BLaER1 (cell line): Measurements from ENCODE around the gene RBFA.
"Not testable (repeated sequence)": the region's sequence is repeated elsewhere in the genome, so short reads cannot be mapped to it uniquely, and the experiment has no call there.

Source experiments
- H3K27ac ChIP-seq: shearing (Covaris generic); formaldehyde crosslinking; 2 replicates; pipeline ENCODE4 v1.8.1; 2022
- H3K27me3 ChIP-seq: shearing (Covaris generic); formaldehyde crosslinking; 2 replicates; pipeline ENCODE4 v1.8.1; 2022
- H3K36me3 ChIP-seq: shearing (Covaris generic); formaldehyde crosslinking; 2 replicates; pipeline ENCODE4 v1.8.1; 2022
- H3K4me1 ChIP-seq: shearing (Covaris generic); formaldehyde crosslinking; 2 replicates; pipeline ENCODE4 v1.8.1; 2022
- H3K4me2 ChIP-seq: shearing (Covaris generic); formaldehyde crosslinking; 2 replicates; pipeline ENCODE4 v1.8.1; 2022
- H3K4me3 ChIP-seq: shearing (Covaris generic); formaldehyde crosslinking; 2 replicates; pipeline ENCODE4 v1.8.1; 2022
- H3K9ac ChIP-seq: shearing (Covaris generic); formaldehyde crosslinking; 2 replicates; pipeline ENCODE4 v1.8.1; 2022
- H3K9me3 ChIP-seq: shearing (Covaris generic); formaldehyde crosslinking; 2 replicates; pipeline ENCODE4 v1.8.1; 2022
- H4K20me1 ChIP-seq: shearing (Covaris generic); formaldehyde crosslinking; 2 replicates; pipeline ENCODE4 v1.8.1; 2022
- Cebpa-rat ChIP-seq: shearing (Covaris generic); IDR thresholded peaks from 2 replicates; pipeline ENCODE4 v1.8.1; 2022

The RBFA gene

GRCh38 chr18:80034068-80034851 is at the start of gene RBFA:
Gene RBFA, plus strand, starts transcription at chr18:80034434. Its CDS starts 62 bp downstream, at chr18:80034496.
- H3K4me3 ChIP-seq = peak within 1 kb of the TSS; percentile 87
- peaks cover 4% of the 10 kb centered on the region for H3K9me3 ChIP-seq
- H3K27ac ChIP-seq = peak within 1 kb of the TSS; percentile 91
- no peak for TF ChIP-seq Cebpa-rat
- peak within 1 kb of the TSS; percentile 89 for H3K9ac ChIP-seq
- H3K4me2 ChIP-seq = peak within 1 kb of the TSS; percentile 92
- peaks cover 24% of the 10 kb centered on the region for H3K4me1 ChIP-seq
- no peaks in the 10 kb centered on the region for H3K27me3 ChIP-seq
- peaks cover 29% of the 10 kb centered on the region for H3K36me3 ChIP-seq
- H4K20me1 ChIP-seq = peaks cover 41% of the 10 kb centered on the region

- Histone ChIP-seq H3K9ac (no peak overlapping the region), H3K27ac (no peak overlapping the region), H3K4me1 (peaks cover 46% of the 10 kb centered on the region), H3K4me2 (no peak overlapping the region), H3K36me3 (peaks cover 48% of the 10 kb centered on the region), H3K4me3 (no peak overlapping the region), H3K9me3 (no peaks in the 10 kb centered on the region), H3K27me3 (no peaks in the 10 kb centered on the region), H4K20me1 (peaks cover 78% of the 10 kb centered on the region)
- no peak for TF ChIP-seq Cebpa-rat
Observed at GRCh38 chr18:79985172-79985571, 49.1 kb upstream of the RBFA start.

GRCh38 chr18:79986726-79987125 is 47.5 kb upstream of the RBFA start:
- Histone ChIP-seq H3K4me2 (peak overlapping the region; percentile 95), H3K36me3 (peaks cover 41% of the 10 kb centered on the region), H3K27me3 (no peaks in the 10 kb centered on the region), H3K9ac (peak overlapping the region; percentile 86), H3K27ac (0 out of 2 replicates have a peak overlapping the region, but pooled peaks have one; percentile 94), H3K9me3 (no peaks in the 10 kb centered on the region), H3K4me1 (peaks cover 46% of the 10 kb centered on the region), H3K4me3 (peak overlapping the region; percentile 93), H4K20me1 (peaks cover 63% of the 10 kb centered on the region)
- no peak for TF ChIP-seq Cebpa-rat

- Histone ChIP-seq H3K27me3 (no peaks in the 10 kb centered on the region), H3K36me3 (peaks cover 33% of the 10 kb centered on the region), H3K9ac (peak overlapping the region; percentile 86), H3K4me1 (peaks cover 41% of the 10 kb centered on the region), H3K4me2 (peak overlapping the region; percentile 95), H3K9me3 (no peaks in the 10 kb centered on the region), H3K27ac (peak overlapping the region; percentile 94), H4K20me1 (peaks cover 54% of the 10 kb centered on the region), H3K4me3 (peak overlapping the region; percentile 93)
- no peak for TF ChIP-seq Cebpa-rat
Observed at GRCh38 chr18:79987566-79987965, 46.7 kb upstream of the RBFA start.

DNA sequence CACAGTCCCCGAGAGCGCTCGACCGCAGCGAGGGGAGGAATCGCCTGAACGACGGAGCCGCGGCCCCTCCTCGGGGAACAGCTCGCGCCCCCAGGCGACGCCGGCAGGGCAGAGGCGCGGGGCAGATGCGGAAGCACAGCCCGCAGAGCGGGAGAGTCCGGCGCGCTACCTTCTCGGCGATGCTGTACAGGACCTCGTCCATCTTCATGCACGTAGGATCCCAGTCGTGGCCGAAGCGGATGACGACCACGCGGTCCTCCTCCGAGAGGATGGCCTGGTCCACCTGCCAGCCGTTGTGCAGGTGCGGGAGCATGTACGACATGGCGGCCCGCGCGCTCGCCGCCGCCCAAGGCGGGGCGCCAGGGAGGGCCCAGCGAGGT is 46.2 kb upstream of the RBFA start:
- Histone ChIP-seq H3K9me3 (no peaks in the 10 kb centered on the region), H3K36me3 (peaks cover 30% of the 10 kb centered on the region), H3K4me1 (peaks cover 39% of the 10 kb centered on the region), H3K27ac (peak overlapping the region; percentile 94), H3K27me3 (no peaks in the 10 kb centered on the region), H3K4me3 (peak overlapping the region; percentile 93), H4K20me1 (peaks cover 49% of the 10 kb centered on the region), H3K4me2 (peak overlapping the region; percentile 95), H3K9ac (peak overlapping the region; percentile 86)
- no peak for TF ChIP-seq Cebpa-rat

DNA sequence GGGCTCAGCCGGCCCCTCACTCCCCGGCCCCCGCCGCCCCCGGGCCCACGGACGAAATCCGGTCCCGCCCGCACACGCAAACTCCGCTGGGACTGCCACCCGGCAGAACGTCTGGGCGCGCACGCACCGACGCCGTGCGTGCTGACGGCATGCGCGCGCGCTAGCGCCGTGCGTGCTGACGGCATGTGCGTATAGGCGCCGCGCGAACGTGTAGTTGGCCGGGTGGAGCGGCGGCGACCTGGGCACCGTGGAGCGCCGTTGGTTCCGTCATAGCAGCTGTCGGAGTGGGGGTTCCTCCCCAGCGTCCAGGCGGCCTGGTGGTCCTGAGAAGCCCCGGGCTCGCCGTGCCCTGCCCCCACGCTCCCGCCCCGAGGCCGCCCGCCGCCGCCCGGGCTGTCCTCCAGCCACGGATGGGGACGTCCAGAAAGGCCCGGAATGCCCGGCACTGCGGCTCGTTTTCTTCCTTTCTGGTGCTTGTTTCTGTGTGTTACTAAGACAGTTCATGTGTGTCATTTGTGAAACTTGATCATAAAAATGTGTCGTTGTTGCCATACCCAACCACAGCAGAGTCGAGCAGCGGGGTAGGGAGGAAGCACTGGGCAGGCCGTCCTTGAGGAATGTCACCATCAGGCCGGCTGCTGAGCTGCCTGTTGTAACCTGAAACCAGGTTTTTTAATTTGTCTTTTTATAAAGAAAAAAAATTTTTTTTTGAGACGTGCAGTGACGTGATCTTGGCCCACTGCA is 45.6 kb upstream of the RBFA start, which contains the start of gene TXNL4A:
Gene TXNL4A (minus strand): TSS at position 113 of the 744 bp plus-strand sequence. CDS start 171 bp downstream, outside the sequence.
- TF ChIP-seq Cebpa-rat = no peak
- peak within 1 kb of the TSS; percentile 93 for H3K4me3 ChIP-seq
- H3K36me3 ChIP-seq = peaks cover 29% of the 10 kb centered on the region
- peak within 1 kb of the TSS; percentile 86 for H3K9ac ChIP-seq
- H3K27ac ChIP-seq = peak within 1 kb of the TSS; percentile 94
- H3K4me1 ChIP-seq = peaks cover 39% of the 10 kb centered on the region
- H3K9me3 ChIP-seq = no peaks in the 10 kb centered on the region
- H3K27me3 ChIP-seq = no peaks in the 10 kb centered on the region
- peaks cover 44% of the 10 kb centered on the region for H4K20me1 ChIP-seq
- peak within 1 kb of the TSS; percentile 95 for H3K4me2 ChIP-seq

DNA sequence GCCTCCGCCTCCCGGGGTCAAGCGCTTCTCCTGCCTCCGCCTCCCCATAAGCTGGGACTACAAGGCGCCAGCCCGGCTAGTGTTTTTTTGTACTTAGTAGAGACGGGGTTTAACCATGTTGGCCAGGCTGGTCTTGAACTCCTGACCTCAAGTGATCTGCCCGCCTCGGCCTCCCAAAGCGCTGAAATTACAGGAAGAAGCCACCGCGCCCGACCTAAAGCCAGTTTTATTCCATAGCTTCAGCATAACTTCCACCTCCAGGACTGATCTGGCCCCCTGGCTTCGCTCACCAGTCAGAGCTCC is 45.1 kb upstream of the RBFA start:
- peak overlapping the region; percentile 85 for H3K4me2 ChIP-seq
- peaks cover 23% of the 10 kb centered on the region for H3K36me3 ChIP-seq
- H4K20me1 ChIP-seq = peaks cover 39% of the 10 kb centered on the region
- no peak for TF ChIP-seq Cebpa-rat
- no peaks in the 10 kb centered on the region for H3K27me3 ChIP-seq
- H3K27ac ChIP-seq = peak overlapping the region; percentile 94
- H3K4me1 ChIP-seq = peaks cover 39% of the 10 kb centered on the region
- peak overlapping the region; percentile 93 for H3K4me3 ChIP-seq
- H3K9me3 ChIP-seq = no peaks in the 10 kb centered on the region
- peak overlapping the region; percentile 86 for H3K9ac ChIP-seq

- Histone ChIP-seq H3K27ac (no peak overlapping the region), H4K20me1 (peaks cover 15% of the 10 kb centered on the region), H3K9me3 (no peaks in the 10 kb centered on the region), H3K4me3 (no peak overlapping the region), H3K4me2 (no peak overlapping the region), H3K36me3 (no peaks in the 10 kb centered on the region), H3K27me3 (no peaks in the 10 kb centered on the region), H3K4me1 (peaks cover 15% of the 10 kb centered on the region), H3K9ac (no peak overlapping the region)
- no peak for TF ChIP-seq Cebpa-rat
Observed at GRCh38 chr18:79991494-79991893, 42.7 kb upstream of the RBFA start.

- not testable (repeated sequence) for H3K9ac ChIP-seq, H3K4me2 ChIP-seq, H3K27ac ChIP-seq, H3K4me1 ChIP-seq, H3K27me3 ChIP-seq, H4K20me1 ChIP-seq, H3K4me3 ChIP-seq
- Histone ChIP-seq H3K9me3 (peaks cover 36% of the 10 kb centered on the region), H3K36me3 (peaks cover 11% of the 10 kb centered on the region; the same call in 1 of the 2 replicates)
Observed at GRCh38 chr18:79999701-80000100, 34.5 kb upstream of the RBFA start.

DNA sequence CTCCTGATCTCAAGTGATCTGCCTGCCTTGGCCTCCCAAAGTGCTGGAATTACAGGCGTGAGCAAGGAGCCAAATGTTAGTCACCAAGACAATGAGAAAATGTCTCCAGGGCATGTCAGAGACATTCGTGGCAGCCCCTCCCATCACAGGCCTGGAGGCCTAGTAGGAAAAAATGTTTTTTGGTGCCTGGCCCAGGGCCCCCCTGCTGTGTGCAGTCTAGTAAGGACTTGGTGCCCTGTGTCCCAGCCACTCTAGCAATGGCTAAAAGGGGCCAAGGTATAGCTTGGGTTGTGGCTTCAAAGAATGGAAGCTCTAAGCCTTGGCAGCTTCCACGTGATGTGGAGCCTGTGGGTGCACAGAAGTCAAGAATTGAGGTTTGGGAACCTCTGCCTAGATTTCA is 33.4 kb upstream of the RBFA start:
- H3K4me2 ChIP-seq = no peak overlapping the region
- H3K4me1 ChIP-seq = no peaks in the 10 kb centered on the region
- no peaks in the 10 kb centered on the region for H4K20me1 ChIP-seq
- no peak for TF ChIP-seq Cebpa-rat
- no peaks in the 10 kb centered on the region for H3K27me3 ChIP-seq
- H3K36me3 ChIP-seq = peaks cover 11% of the 10 kb centered on the region; the same call in 1 of the 2 replicates
- no peak overlapping the region for H3K27ac ChIP-seq
- no peak overlapping the region for H3K4me3 ChIP-seq
- H3K9me3 ChIP-seq = peaks cover 36% of the 10 kb centered on the region
- H3K9ac ChIP-seq = no peak overlapping the region
